ENCODE results near the gene TREML4. TPM values are rescaled to one million over a fixed set of nuclear protein-coding genes. Genes with fewer than 3 reads are reported as not detected.

TREML4 gene
- total and polyA plus RNA-seq, 2 donors (not counting 1 experiment from before 2014, with no cell fraction given), result 1.7 TPM; not detected in 1

DNA sequence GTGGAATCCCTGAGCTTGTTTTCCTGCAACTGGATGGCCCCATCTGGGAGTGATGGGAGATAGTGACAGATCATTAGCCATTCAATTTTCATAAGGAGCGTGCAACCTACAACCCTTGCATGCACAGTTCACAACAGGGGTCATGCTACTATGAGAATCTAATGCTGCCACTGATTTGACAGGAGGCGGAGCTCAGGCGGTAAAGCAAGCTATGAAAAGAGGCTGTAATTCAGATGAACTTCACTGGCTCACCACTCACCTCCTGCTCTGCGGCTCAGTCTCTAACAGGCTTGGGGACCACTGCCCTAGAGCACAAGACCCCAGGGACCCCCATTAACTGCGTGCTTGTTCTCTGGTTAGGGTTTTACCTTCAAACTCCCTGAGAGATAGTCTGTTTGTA lies 12.4 kb upstream of the TREML4 start:
- Mint-ChIP-seq H3K27ac (no peak overlapping the region), H3K4me1 (peaks cover 9% of the 10 kb centered on the region), H3K4me3 (no peak overlapping the region), H3K27me3 (no peaks in the 10 kb centered on the region), H3K9me3 (ENCODE audit: insufficient read depth) (peaks cover 8% of the 10 kb centered on the region)
- Histone ChIP-seq H3K4me2 (replicated peaks; ENCODE audit: low read depth, low read length, poor library complexity, severe bottlenecking) (no peak overlapping the region), H3K9me3 (ENCODE audit: control extremely low read depth in 1 of 3, control insufficient read depth in 2 of 3, insufficient read depth in 1 of 3, low read length in 2 of 3) (peaks cover 3 to 19% (median 5%) of the 10 kb centered on the region in 3 donors), H3K27ac (ENCODE audit: low read length in 2 of 2) (no peak overlapping the region), H3K4me1 (ENCODE audit: control insufficient read depth in 2 of 2, insufficient read depth in 2 of 2, low read length in 2 of 2) (peaks cover 0 to 5% of the 10 kb centered on the region in 2 donors), H3K9ac (ENCODE audit: low read length) (no peak overlapping the region), H3K36me3 (replicated peaks in 1 of 2; ENCODE audit: control extremely low read depth in 1 of 2, control insufficient read depth in 1 of 2, extremely low read depth in 1 of 2, insufficient read depth in 2 of 2, low read length in 1 of 2) (no peaks in the 10 kb centered on the region), H4K20me1 (ENCODE audit: control insufficient read depth, insufficient read depth, low read length, poor library complexity, severe bottlenecking) (no peaks in the 10 kb centered on the region), H3K4me3 (ENCODE audit: control extremely low read depth in 1 of 5, extremely low read depth in 1 of 5, insufficient read depth in 1 of 5, low read depth in 2 of 5, low read length in 4 of 5) (no peak overlapping the region), H3K27me3 (replicated peaks in 1 of 4; ENCODE audit: control extremely low read depth in 1 of 4, control insufficient read depth in 3 of 4, insufficient read depth in 4 of 4, low read length in 3 of 4) (no peaks in the 10 kb centered on the region), H2AFZ (ENCODE audit: insufficient read depth, low read depth, low read length, poor library complexity, severe bottlenecking) (no peak overlapping the region), H3K79me2 (ENCODE audit: control insufficient read depth, insufficient read depth, low read length) (no peaks in the 10 kb centered on the region)
- intact Hi-C loops (cut with micrococcal nuclease), result no loop called here
- no peak for TF ChIP-seq EZH2 (IDR thresholded peaks at IDR 0.05; ENCODE audit: borderline replicate concordance, insufficient read depth, low read depth, low read length, poor library complexity, severe bottlenecking)
- TF ChIP-seq, protein P1, sequence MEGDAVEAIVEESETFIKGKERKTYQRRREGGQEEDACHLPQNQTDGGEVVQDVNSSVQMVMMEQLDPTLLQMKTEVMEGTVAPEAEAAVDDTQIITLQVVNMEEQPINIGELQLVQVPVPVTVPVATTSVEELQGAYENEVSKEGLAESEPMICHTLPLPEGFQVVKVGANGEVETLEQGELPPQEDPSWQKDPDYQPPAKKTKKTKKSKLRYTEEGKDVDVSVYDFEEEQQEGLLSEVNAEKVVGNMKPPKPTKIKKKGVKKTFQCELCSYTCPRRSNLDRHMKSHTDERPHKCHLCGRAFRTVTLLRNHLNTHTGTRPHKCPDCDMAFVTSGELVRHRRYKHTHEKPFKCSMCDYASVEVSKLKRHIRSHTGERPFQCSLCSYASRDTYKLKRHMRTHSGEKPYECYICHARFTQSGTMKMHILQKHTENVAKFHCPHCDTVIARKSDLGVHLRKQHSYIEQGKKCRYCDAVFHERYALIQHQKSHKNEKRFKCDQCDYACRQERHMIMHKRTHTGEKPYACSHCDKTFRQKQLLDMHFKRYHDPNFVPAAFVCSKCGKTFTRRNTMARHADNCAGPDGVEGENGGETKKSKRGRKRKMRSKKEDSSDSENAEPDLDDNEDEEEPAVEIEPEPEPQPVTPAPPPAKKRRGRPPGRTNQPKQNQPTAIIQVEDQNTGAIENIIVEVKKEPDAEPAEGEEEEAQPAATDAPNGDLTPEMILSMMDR (IDR thresholded peaks at IDR 0.05), result no peak
- no peak for DNase-seq
- ChIA-PET POLR2A (no interaction called here), CTCF (no interaction called here)
- no peak for ATAC-seq (ENCODE audit: low read depth)
- WGBS (ENCODE audit: insufficient coverage), result 100% methylated on average over 4 of the region's 5 CpGs

DNA sequence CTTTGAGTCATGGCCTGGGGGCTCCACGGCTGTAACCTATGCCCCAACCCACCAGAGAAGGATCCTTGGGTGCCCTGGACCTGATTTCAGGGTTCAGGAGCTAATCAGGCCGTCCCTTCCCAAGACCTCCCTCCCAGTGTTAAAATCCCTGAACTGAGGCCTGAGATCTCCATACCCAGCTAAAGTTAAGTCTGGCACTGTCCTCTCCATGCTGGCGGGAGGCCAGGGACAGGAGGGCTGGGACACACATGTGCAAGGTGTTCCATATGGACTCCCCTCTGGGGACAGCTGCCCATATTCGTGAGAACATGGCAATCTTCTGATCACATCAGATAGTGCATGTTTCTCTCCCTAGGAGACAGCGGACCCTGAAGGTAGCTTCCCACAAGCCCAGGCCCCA lies 11.5 kb upstream of the TREML4 start:
- Histone ChIP-seq H3K4me1 (ENCODE audit: control insufficient read depth in 2 of 2, insufficient read depth in 2 of 2, low read length in 2 of 2) (no peaks in the 10 kb centered on the region), H3K4me2 (replicated peaks; ENCODE audit: low read depth, low read length, poor library complexity, severe bottlenecking) (no peak overlapping the region), H3K27ac (ENCODE audit: low read length in 2 of 2) (no peak overlapping the region), H3K9me3 (ENCODE audit: control extremely low read depth in 1 of 3, control insufficient read depth in 2 of 3, insufficient read depth in 1 of 3, low read length in 2 of 3) (peaks cover 3 to 19% (median 5%) of the 10 kb centered on the region in 3 donors), H3K36me3 (replicated peaks in 1 of 2; ENCODE audit: control extremely low read depth in 1 of 2, control insufficient read depth in 1 of 2, extremely low read depth in 1 of 2, insufficient read depth in 2 of 2, low read length in 1 of 2) (no peaks in the 10 kb centered on the region), H3K4me3 (ENCODE audit: control extremely low read depth in 1 of 5, extremely low read depth in 1 of 5, insufficient read depth in 1 of 5, low read depth in 2 of 5, low read length in 4 of 5) (no peak overlapping the region), H3K27me3 (replicated peaks in 1 of 4; ENCODE audit: control extremely low read depth in 1 of 4, control insufficient read depth in 3 of 4, insufficient read depth in 4 of 4, low read length in 3 of 4) (no peaks in the 10 kb centered on the region), H4K20me1 (ENCODE audit: control insufficient read depth, insufficient read depth, low read length, poor library complexity, severe bottlenecking) (no peaks in the 10 kb centered on the region), H3K9ac (ENCODE audit: low read length) (no peak overlapping the region), H2AFZ (ENCODE audit: insufficient read depth, low read depth, low read length, poor library complexity, severe bottlenecking) (no peak overlapping the region), H3K79me2 (ENCODE audit: control insufficient read depth, insufficient read depth, low read length) (no peaks in the 10 kb centered on the region)
- Mint-ChIP-seq H3K4me3 (no peak overlapping the region), H3K9me3 (ENCODE audit: insufficient read depth) (peaks cover 8% of the 10 kb centered on the region), H3K27me3 (no peaks in the 10 kb centered on the region), H3K4me1 (peaks cover 1% of the 10 kb centered on the region), H3K27ac (no peak overlapping the region)
- TF ChIP-seq, protein P1 (IDR thresholded peaks at IDR 0.05), result no peak
- no peak for TF ChIP-seq EZH2 (IDR thresholded peaks at IDR 0.05; ENCODE audit: borderline replicate concordance, insufficient read depth, low read depth, low read length, poor library complexity, severe bottlenecking)
- intact Hi-C loops (cut with micrococcal nuclease), result no loop called here
- WGBS (ENCODE audit: insufficient coverage), result 91% methylated on average over 4 of the region's 5 CpGs
- no peak for DNase-seq
- POLR2A ChIA-PET, result no interaction called here
- CTCF ChIA-PET, result no interaction called here
- no peak for ATAC-seq (ENCODE audit: low read depth)
